ENCODE measurements around the gene IL17RA. TPM values are rescaled to one million over a fixed set of nuclear protein-coding genes. Genes with fewer than 3 reads are reported as not detected.

Gene IL17RA
- total RNA-seq, 4 donors from 2014 or later = 8.7 to 16.2 (median 14.0) TPM

- TF ChIP-seq EP300 (IDR thresholded peaks at IDR 0.05) (no peak), POLR2A (IDR thresholded peaks at IDR 0.05; ENCODE audit: low read depth) (no peak), CTCF (IDR thresholded peaks at IDR 0.05) (no peak), POLR2AphosphoS5 (IDR thresholded peaks at IDR 0.05) (no peak)
- 54% methylated on average over 3 of the region's 4 CpGs for WGBS
- H3K36me3 ChIP-seq = no peaks in the 10 kb centered on the region
- H3K27ac ChIP-seq (replicated peaks in 1 of 4) = no peak overlapping the region
- H3K27me3 ChIP-seq = peaks cover 4 to 66% (median 27%) of the 10 kb centered on the region in 4 donors
- no peak for DNase-seq (ENCODE audit: extremely low spot score)
- H3K4me1 ChIP-seq = peaks cover 7 to 27% (median 19%) of the 10 kb centered on the region in 4 donors
- H3K4me3 ChIP-seq = no peak overlapping the region
- no peaks in the 10 kb centered on the region for H3K9me3 ChIP-seq
- intact Hi-C loops (cut with DNase I) = no loop called here
Observed at GRCh38 chr22:17117890-17118289, 33.1 kb downstream of the IL17RA start.

- intact Hi-C loops (cut with DNase I) = no loop called here
- H3K4me1 ChIP-seq = peaks cover 7 to 27% (median 19%) of the 10 kb centered on the region in 4 donors
- H3K36me3 ChIP-seq = no peaks in the 10 kb centered on the region
- H3K27me3 ChIP-seq = peaks cover 4 to 70% (median 28%) of the 10 kb centered on the region in 4 donors
- no peak overlapping the region for H3K4me3 ChIP-seq
- H3K9me3 ChIP-seq = no peaks in the 10 kb centered on the region
- TF ChIP-seq CTCF (IDR thresholded peaks at IDR 0.05) = no peak
- TF ChIP-seq POLR2AphosphoS5 (IDR thresholded peaks at IDR 0.05) = no peak
- no peak for TF ChIP-seq EP300 (IDR thresholded peaks at IDR 0.05)
- no peak for TF ChIP-seq POLR2A (IDR thresholded peaks at IDR 0.05; ENCODE audit: low read depth)
- no peak for DNase-seq (ENCODE audit: extremely low spot score)
- H3K27ac ChIP-seq (replicated peaks in 1 of 4) = no peak overlapping the region
- WGBS = 78% methylated on average over 4 of the region's 4 CpGs
Observed at GRCh38 chr22:17118342-17118741, 33.5 kb downstream of the IL17RA start.

GRCh38 chr22:17119481-17120202 lies 34.8 kb downstream of the IL17RA start:
- Histone ChIP-seq H3K27ac (replicated peaks in 1 of 4) (no peak overlapping the region), H3K4me3 (peak overlapping the region in 1 of 4 donors; percentile 65), H3K36me3 (no peaks in the 10 kb centered on the region), H3K27me3 (peaks cover 4 to 76% (median 28%) of the 10 kb centered on the region in 4 donors), H3K4me1 (peaks cover 7 to 27% (median 19%) of the 10 kb centered on the region in 4 donors), H3K9me3 (no peaks in the 10 kb centered on the region)
- no peak for TF ChIP-seq POLR2A (IDR thresholded peaks at IDR 0.05; ENCODE audit: low read depth)
- no peak for TF ChIP-seq POLR2AphosphoS5 (IDR thresholded peaks at IDR 0.05)
- no peak for TF ChIP-seq EP300 (IDR thresholded peaks at IDR 0.05)
- TF ChIP-seq CTCF (IDR thresholded peaks at IDR 0.05) = no peak
- intact Hi-C loops (cut with DNase I) = no loop called here
- 12% methylated on average over 31 of the region's 63 CpGs for WGBS
- DNase-seq (ENCODE audit: extremely low spot score) = no peak

- no peak for DNase-seq (ENCODE audit: extremely low spot score)
- TF ChIP-seq EP300 (IDR thresholded peaks at IDR 0.05) = no peak
- TF ChIP-seq CTCF (IDR thresholded peaks at IDR 0.05) = no peak
- no peak for TF ChIP-seq POLR2AphosphoS5 (IDR thresholded peaks at IDR 0.05)
- no peak for TF ChIP-seq POLR2A (IDR thresholded peaks at IDR 0.05; ENCODE audit: low read depth)
- peak overlapping the region; percentile 51 to 65 (median 60) for H3K4me3 ChIP-seq
- peaks cover 4 to 76% (median 28%) of the 10 kb centered on the region in 4 donors for H3K27me3 ChIP-seq
- no peaks in the 10 kb centered on the region for H3K9me3 ChIP-seq
- no peaks in the 10 kb centered on the region for H3K36me3 ChIP-seq
- H3K4me1 ChIP-seq = peaks cover 7 to 27% (median 19%) of the 10 kb centered on the region in 4 donors
- H3K27ac ChIP-seq (replicated peaks in 1 of 4) = no peak overlapping the region
- intact Hi-C loops (cut with DNase I) = no loop called here
- WGBS = 1% methylated on average over 15 of the region's 45 CpGs
Observed at GRCh38 chr22:17120281-17120680, 35.5 kb downstream of the IL17RA start.
